Measurements from ENCODE around the gene INHA. TPM values are rescaled to one million over a fixed set of nuclear protein-coding genes. Genes with fewer than 3 reads are reported as not detected.
A peak's percentile ranks its signal among the peaks of the same experiment; 100 is the strongest.

Gene INHA
- total RNA-seq, 2 experiments from 2014 or later: not detected

- H3K4me3 Mint-ChIP-seq: peak overlapping the region; percentile 36
- DNase-seq: no peak
- no peaks in the 10 kb centered on the region for H3K9me3 Mint-ChIP-seq
- H3K27me3 Mint-ChIP-seq (ENCODE audit: low read depth): peaks cover 31% of the 10 kb centered on the region
- H3K4me1 Mint-ChIP-seq (ENCODE audit: low read depth): peaks cover 8% of the 10 kb centered on the region
- H3K36me3 Mint-ChIP-seq (ENCODE audit: low read depth): no peaks in the 10 kb centered on the region
- CTCF ChIA-PET: interaction anchor here (0.6 to 4.2 kb wide), 4 partner anchors 9 to 133 kb away, joined by 3 to 28 read pairs (median 5); partner anchors contain the start of genes CHPF and TMEM198
- no peak overlapping the region for H3K27ac Mint-ChIP-seq
- intact Hi-C loops (cut with micrococcal nuclease): no loop called here
These were observed 18.6 kb upstream of the INHA start for GRCh38 chr2:219553463-219553963.

- intact Hi-C loops (cut with micrococcal nuclease): no loop called here
- H3K27me3 Mint-ChIP-seq (ENCODE audit: low read depth): peaks cover 30% of the 10 kb centered on the region
- DNase-seq: no peak
- H3K27ac Mint-ChIP-seq: no peak overlapping the region
- peaks cover 8% of the 10 kb centered on the region for H3K4me1 Mint-ChIP-seq (ENCODE audit: low read depth)
- H3K4me3 Mint-ChIP-seq: no peak overlapping the region
- no peaks in the 10 kb centered on the region for H3K36me3 Mint-ChIP-seq (ENCODE audit: low read depth)
- H3K9me3 Mint-ChIP-seq: no peaks in the 10 kb centered on the region
- CTCF ChIA-PET: interaction anchor here (4.2 kb wide), 1 partner anchor 12 kb away, joined by 28 read pairs; the partner anchor contains the start of genes CHPF and TMEM198
These were observed 17.8 kb upstream of the INHA start for GRCh38 chr2:219554350-219554749.

GRCh38 chr2:219555956-219556355 lies 16.2 kb upstream of the INHA start:
- H3K9me3 Mint-ChIP-seq: no peaks in the 10 kb centered on the region
- peaks cover 7% of the 10 kb centered on the region for H3K4me1 Mint-ChIP-seq (ENCODE audit: low read depth)
- no peaks in the 10 kb centered on the region for H3K36me3 Mint-ChIP-seq (ENCODE audit: low read depth)
- peaks cover 25% of the 10 kb centered on the region for H3K27me3 Mint-ChIP-seq (ENCODE audit: low read depth)
- no peak for DNase-seq
- H3K27ac Mint-ChIP-seq: no peak overlapping the region
- CTCF ChIA-PET: interaction anchor here (0.6 kb wide), 1 partner anchor 109 kb away, joined by 4 read pairs; no protein-coding TSS in a partner anchor
- intact Hi-C loops (cut with micrococcal nuclease): no loop called here
- H3K4me3 Mint-ChIP-seq: no peak overlapping the region

GRCh38 chr2:219556413-219556812 lies 15.7 kb upstream of the INHA start:
- Mint-ChIP-seq H3K27ac (no peak overlapping the region), H3K4me1 (ENCODE audit: low read depth) (peaks cover 6% of the 10 kb centered on the region), H3K27me3 (ENCODE audit: low read depth) (peaks cover 23% of the 10 kb centered on the region), H3K36me3 (ENCODE audit: low read depth) (no peaks in the 10 kb centered on the region), H3K4me3 (no peak overlapping the region), H3K9me3 (no peaks in the 10 kb centered on the region)
- intact Hi-C loops (cut with micrococcal nuclease): no loop called here
- CTCF ChIA-PET: interaction anchor here (0.6 kb wide), 1 partner anchor 110 kb away, joined by 4 read pairs; no protein-coding TSS in a partner anchor
- no peak for DNase-seq

- Mint-ChIP-seq H3K9me3 (no peaks in the 10 kb centered on the region), H3K27me3 (ENCODE audit: low read depth) (peaks cover 18% of the 10 kb centered on the region), H3K36me3 (ENCODE audit: low read depth) (no peaks in the 10 kb centered on the region), H3K4me3 (no peak overlapping the region), H3K4me1 (ENCODE audit: low read depth) (peaks cover 3% of the 10 kb centered on the region), H3K27ac (no peak overlapping the region)
- DNase-seq: no peak
- intact Hi-C loops (cut with micrococcal nuclease): no loop called here
- CTCF ChIA-PET: interaction anchor here (0.7 to 1.9 kb wide), 3 partner anchors 9 to 62 kb away, joined by 3 to 6 read pairs (median 4); no protein-coding TSS in a partner anchor
These were observed 14.8 kb upstream of the INHA start for GRCh38 chr2:219557320-219557719.

- H3K36me3 Mint-ChIP-seq (ENCODE audit: low read depth): no peaks in the 10 kb centered on the region
- CTCF ChIA-PET: interaction anchor here (0.6 to 5.7 kb wide), 7 partner anchors 8 to 68 kb away, joined by 3 to 56 read pairs (median 6); partner anchors contain the start of genes CHPF, OBSL1 and TMEM198
- H3K27me3 Mint-ChIP-seq (ENCODE audit: low read depth): peaks cover 21% of the 10 kb centered on the region
- H3K9me3 Mint-ChIP-seq: no peaks in the 10 kb centered on the region
- intact Hi-C loops (cut with micrococcal nuclease): no loop called here
- no peak overlapping the region for H3K27ac Mint-ChIP-seq
- no peak overlapping the region for H3K4me3 Mint-ChIP-seq
- peaks cover 3% of the 10 kb centered on the region for H3K4me1 Mint-ChIP-seq (ENCODE audit: low read depth)
- no peak for DNase-seq
These were observed 14.0 kb upstream of the INHA start for GRCh38 chr2:219557791-219558785.

- CTCF ChIA-PET: interaction anchor here (0.7 to 5.7 kb wide), 17 partner anchors 8 to 156 kb away, joined by 3 to 56 read pairs (median 5); partner anchors contain the start of genes CHPF, INHA, OBSL1 and TMEM198
- intact Hi-C loops (cut with micrococcal nuclease): no loop called here
These were observed 12.8 kb upstream of the INHA start for GRCh38 chr2:219559156-219559915.

GRCh38 chr2:219560037-219560892 lies 11.8 kb upstream of the INHA start:
- intact Hi-C loops (cut with micrococcal nuclease): loop anchor here (1.0 kb wide), 1 partner anchor 19 kb away; no protein-coding TSS in a partner anchor

More at GRCh38 chr2:219559156-219559915, 12.8 kb upstream of the INHA start:
- no peaks in the 10 kb centered on the region for H3K9me3 Mint-ChIP-seq
- no peaks in the 10 kb centered on the region for H3K36me3 Mint-ChIP-seq (ENCODE audit: low read depth)
- no peak for DNase-seq
- peaks cover 9% of the 10 kb centered on the region for H3K27me3 Mint-ChIP-seq (ENCODE audit: low read depth)
- no peak overlapping the region for H3K4me3 Mint-ChIP-seq
- H3K4me1 Mint-ChIP-seq (ENCODE audit: low read depth): no peaks in the 10 kb centered on the region
- no peak overlapping the region for H3K27ac Mint-ChIP-seq

GRCh38 chr2:219560893-219561178 lies 11.3 kb upstream of the INHA start:
- DNase-seq: no peak
- Mint-ChIP-seq H3K4me3 (no peak overlapping the region), H3K36me3 (ENCODE audit: low read depth) (no peaks in the 10 kb centered on the region), H3K27ac (no peak overlapping the region), H3K27me3 (ENCODE audit: low read depth) (peaks cover 7% of the 10 kb centered on the region), H3K9me3 (no peaks in the 10 kb centered on the region), H3K4me1 (ENCODE audit: low read depth) (no peaks in the 10 kb centered on the region)
- intact Hi-C loops (cut with micrococcal nuclease): loop anchor here (1.0 kb wide), 1 partner anchor 20 kb away; no protein-coding TSS in a partner anchor
- CTCF ChIA-PET: interaction anchor here (0.5 to 5.7 kb wide), 16 partner anchors 8 to 129 kb away, joined by 3 to 56 read pairs (median 5); partner anchors contain the start of genes CHPF, INHA and TMEM198

More at GRCh38 chr2:219560037-219560892, 11.8 kb upstream of the INHA start:
- no peak overlapping the region for H3K4me3 Mint-ChIP-seq
- H3K4me1 Mint-ChIP-seq (ENCODE audit: low read depth): no peaks in the 10 kb centered on the region
- no peak for DNase-seq
- CTCF ChIA-PET: interaction anchor here (0.5 to 5.7 kb wide), 21 partner anchors 9 to 157 kb away, joined by 3 to 56 read pairs (median 4); partner anchors contain the start of genes CHPF, INHA, OBSL1 and TMEM198
- H3K9me3 Mint-ChIP-seq: no peaks in the 10 kb centered on the region
- H3K27me3 Mint-ChIP-seq (ENCODE audit: low read depth): peaks cover 9% of the 10 kb centered on the region
- no peaks in the 10 kb centered on the region for H3K36me3 Mint-ChIP-seq (ENCODE audit: low read depth)
- H3K27ac Mint-ChIP-seq: no peak overlapping the region

GRCh38 chr2:219561179-219562048 lies 10.7 kb upstream of the INHA start:
- DNase-seq: no peak
- peaks cover 8% of the 10 kb centered on the region for H3K27me3 Mint-ChIP-seq (ENCODE audit: low read depth)
- CTCF ChIA-PET: interaction anchor here (0.6 to 5.7 kb wide), 10 partner anchors 9 to 128 kb away, joined by 3 to 56 read pairs (median 5); partner anchors contain the start of genes CHPF and TMEM198
- H3K4me1 Mint-ChIP-seq (ENCODE audit: low read depth): no peaks in the 10 kb centered on the region
- intact Hi-C loops (cut with micrococcal nuclease): no loop called here
- no peak overlapping the region for H3K4me3 Mint-ChIP-seq
- no peaks in the 10 kb centered on the region for H3K36me3 Mint-ChIP-seq (ENCODE audit: low read depth)
- H3K27ac Mint-ChIP-seq: no peak overlapping the region
- H3K9me3 Mint-ChIP-seq: no peaks in the 10 kb centered on the region
